Parathyroid adenoma (tissue), 2 donors: ENCODE data around the gene ZCCHC24.

Experiments used
- H2AFZ ChIP-seq: fragments of 300-600 bp; sonication (generic); one replicate; pipeline ENCODE4 v1.7.0; 2017; ENCODE audit warnings: antibody characterized with exemption, mild to moderate bottlenecking
- H3K27ac ChIP-seq: fragments of 300-600 bp; sonication (generic); one replicate; pipeline ENCODE4 v1.7.0; 2017
- H3K27me3 ChIP-seq: fragments of 300-600 bp; sonication (generic); one replicate; pipeline ENCODE4 v1.7.0; 2017; ENCODE audit warnings: low read length; ENCODE audit not compliant: control insufficient read depth, insufficient read depth
- H3K36me3 ChIP-seq: fragments of 300-600 bp; sonication (generic); one replicate; pipeline ENCODE4 v1.7.0; 2017; ENCODE audit warnings: low read length; ENCODE audit not compliant: control insufficient read depth, insufficient read depth
- H3K4me1 ChIP-seq: fragments of 300-600 bp; sonication (generic); one replicate; pipeline ENCODE4 v1.7.0; 2017; ENCODE audit warnings: control low read depth
- H3K4me2 ChIP-seq: fragments of 300-600 bp; sonication (generic); one replicate; pipeline ENCODE4 v1.7.0; 2017; ENCODE audit warnings: low read length
- H3K4me3 ChIP-seq: fragments of 300-600 bp; sonication (generic); one replicate; pipeline ENCODE4 v1.7.0; 2017; ENCODE audit warnings: low read depth, low read length
- H3K79me2 ChIP-seq: fragments of 300-600 bp; sonication (generic); one replicate; pipeline ENCODE4 v1.7.0; 2017; ENCODE audit warnings: control low read depth
- H3K9ac ChIP-seq: fragments of 300-600 bp; sonication (generic); one replicate; pipeline ENCODE4 v1.7.0; 2017; ENCODE audit warnings: mild to moderate bottlenecking
- H3K9me3 ChIP-seq: fragments of 300-600 bp; sonication (generic); one replicate; pipeline ENCODE4 v1.7.0; 2017; ENCODE audit warnings: low read length; ENCODE audit not compliant: control insufficient read depth
- TF ChIP-seq, protein P1 (sequence below): fragments of 300-600 bp; sonication (generic); IDR thresholded peaks from one replicate; pipeline ENCODE4 v1.7.0; 2017; ENCODE audit warnings: antibody characterized with exemption, mild to moderate bottlenecking
- donor health status: primary hyperparathyroidism.

ZCCHC24 gene

DNA sequence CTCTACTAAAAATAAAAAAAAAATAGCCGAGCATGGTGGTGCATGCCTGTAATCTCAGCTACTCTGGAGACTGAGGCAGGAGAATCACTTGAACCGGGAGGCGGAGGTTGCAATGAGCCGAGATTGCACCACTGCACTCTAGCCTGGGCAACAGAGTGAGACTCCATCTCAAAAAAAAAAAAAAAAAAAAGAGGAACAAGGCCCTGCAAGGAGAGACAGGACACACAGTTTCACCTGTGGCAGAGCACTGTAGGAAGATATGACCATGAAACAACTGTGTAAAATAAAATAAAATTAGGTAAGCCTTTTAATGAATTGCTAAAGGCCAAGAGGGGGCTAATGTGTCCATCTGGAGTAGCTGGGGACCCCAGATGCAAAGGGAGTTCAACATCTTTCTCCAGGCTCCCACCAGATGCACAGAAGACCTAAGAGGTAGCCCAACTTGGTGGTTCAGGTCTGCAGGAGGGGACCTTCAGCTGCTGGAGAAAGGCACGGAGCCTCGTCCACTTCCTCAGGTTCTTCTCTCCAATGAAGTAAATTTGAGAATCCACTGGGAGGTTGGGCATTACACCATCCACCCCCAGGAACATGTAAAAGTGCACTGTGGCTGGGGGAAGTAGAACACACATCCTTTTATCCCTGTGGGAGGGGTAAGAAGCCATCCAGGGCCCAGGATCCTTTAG, 85.5 kb downstream of the ZCCHC24 start:
- Histone ChIP-seq H3K27me3 (no peaks in the 10 kb centered on the region), H3K9me3 (no peaks in the 10 kb centered on the region), H3K4me1 (no peaks in the 10 kb centered on the region), H2AFZ (no peak overlapping the region), H3K27ac (no peak overlapping the region), H3K36me3 (no peaks in the 10 kb centered on the region), H3K79me2 (no peaks in the 10 kb centered on the region), H3K9ac (no peak overlapping the region), H3K4me3 (no peak overlapping the region), H3K4me2 (no peak overlapping the region)
- TF ChIP-seq, protein P1, sequence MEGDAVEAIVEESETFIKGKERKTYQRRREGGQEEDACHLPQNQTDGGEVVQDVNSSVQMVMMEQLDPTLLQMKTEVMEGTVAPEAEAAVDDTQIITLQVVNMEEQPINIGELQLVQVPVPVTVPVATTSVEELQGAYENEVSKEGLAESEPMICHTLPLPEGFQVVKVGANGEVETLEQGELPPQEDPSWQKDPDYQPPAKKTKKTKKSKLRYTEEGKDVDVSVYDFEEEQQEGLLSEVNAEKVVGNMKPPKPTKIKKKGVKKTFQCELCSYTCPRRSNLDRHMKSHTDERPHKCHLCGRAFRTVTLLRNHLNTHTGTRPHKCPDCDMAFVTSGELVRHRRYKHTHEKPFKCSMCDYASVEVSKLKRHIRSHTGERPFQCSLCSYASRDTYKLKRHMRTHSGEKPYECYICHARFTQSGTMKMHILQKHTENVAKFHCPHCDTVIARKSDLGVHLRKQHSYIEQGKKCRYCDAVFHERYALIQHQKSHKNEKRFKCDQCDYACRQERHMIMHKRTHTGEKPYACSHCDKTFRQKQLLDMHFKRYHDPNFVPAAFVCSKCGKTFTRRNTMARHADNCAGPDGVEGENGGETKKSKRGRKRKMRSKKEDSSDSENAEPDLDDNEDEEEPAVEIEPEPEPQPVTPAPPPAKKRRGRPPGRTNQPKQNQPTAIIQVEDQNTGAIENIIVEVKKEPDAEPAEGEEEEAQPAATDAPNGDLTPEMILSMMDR: no peak

DNA sequence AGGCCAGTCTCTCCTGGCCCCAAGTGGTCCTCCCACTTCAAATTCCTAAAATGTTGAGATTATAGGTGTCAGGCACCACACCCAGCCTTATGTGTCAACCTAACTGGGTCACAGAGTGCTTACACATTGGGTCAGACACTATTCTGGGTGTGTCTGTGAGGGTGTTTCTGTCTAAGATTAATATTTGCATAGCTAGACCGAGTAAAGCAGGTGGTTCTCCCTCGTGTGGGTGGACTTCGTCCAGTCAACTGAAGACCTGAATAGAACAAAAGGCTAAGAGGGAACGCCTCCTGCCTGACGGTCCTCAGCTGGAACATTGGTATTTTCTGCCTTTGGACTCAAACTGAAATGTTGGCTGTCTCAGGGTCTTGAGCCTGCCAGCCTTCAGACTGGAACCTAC, 86.6 kb downstream of the ZCCHC24 start:
- TF ChIP-seq, protein P1: no peak
- H3K27me3 ChIP-seq: no peaks in the 10 kb centered on the region
- no peak overlapping the region for H3K27ac ChIP-seq
- H3K79me2 ChIP-seq: no peaks in the 10 kb centered on the region
- H3K36me3 ChIP-seq: no peaks in the 10 kb centered on the region
- H2AFZ ChIP-seq: no peak overlapping the region
- H3K4me3 ChIP-seq: no peak overlapping the region
- H3K4me1 ChIP-seq: no peaks in the 10 kb centered on the region
- H3K9ac ChIP-seq: no peak overlapping the region
- no peaks in the 10 kb centered on the region for H3K9me3 ChIP-seq
- no peak overlapping the region for H3K4me2 ChIP-seq

DNA sequence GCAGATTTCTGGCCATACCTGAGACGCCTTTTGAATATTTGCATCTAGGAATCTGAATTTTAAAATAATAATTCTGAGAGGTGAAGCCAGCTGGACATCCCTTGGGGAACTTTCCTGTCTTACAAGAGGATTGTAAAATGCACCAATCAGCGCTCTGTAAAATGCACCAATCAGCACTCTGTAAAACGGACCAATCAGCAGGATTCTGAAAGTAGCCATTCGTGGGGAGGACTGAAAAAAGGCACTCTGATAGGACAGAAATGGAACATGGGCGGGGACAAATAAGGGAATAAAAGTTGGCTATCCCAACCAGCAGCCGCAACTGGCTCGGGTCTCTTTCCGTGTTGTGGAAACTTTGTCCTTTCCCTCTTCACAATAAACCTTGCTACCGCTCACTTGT, 88.2 kb downstream of the ZCCHC24 start:
- TF ChIP-seq, protein P1: no peak
- no peaks in the 10 kb centered on the region for H3K4me1 ChIP-seq
- H3K4me2 ChIP-seq: no peak overlapping the region
- no peaks in the 10 kb centered on the region for H3K27me3 ChIP-seq
- no peak overlapping the region for H2AFZ ChIP-seq
- H3K36me3 ChIP-seq: no peaks in the 10 kb centered on the region
- no peak overlapping the region for H3K27ac ChIP-seq
- H3K9me3 ChIP-seq: no peaks in the 10 kb centered on the region
- no peak overlapping the region for H3K9ac ChIP-seq
- no peaks in the 10 kb centered on the region for H3K79me2 ChIP-seq
- H3K4me3 ChIP-seq: no peak overlapping the region

DNA sequence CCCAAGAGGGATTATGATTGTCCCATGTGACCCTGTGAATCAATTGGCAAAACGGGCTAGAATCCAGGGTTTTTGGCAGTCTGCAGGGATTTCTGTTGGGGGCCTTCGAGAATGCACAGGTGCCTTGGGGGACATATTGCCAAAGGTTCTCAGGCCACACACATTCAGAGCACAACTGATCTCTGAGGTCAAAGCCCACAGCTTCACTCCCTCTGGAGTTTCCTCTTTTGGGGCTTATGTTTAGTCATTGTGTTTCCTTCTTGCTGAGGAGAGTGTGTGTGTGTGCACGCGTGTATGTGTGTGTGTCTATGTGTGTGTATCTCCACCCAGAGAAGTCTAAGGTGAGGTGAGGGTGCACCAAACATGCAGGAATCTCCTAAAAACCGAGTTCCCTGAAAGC, 89.3 kb downstream of the ZCCHC24 start:
- H3K27ac ChIP-seq: no peak overlapping the region
- H3K27me3 ChIP-seq: no peaks in the 10 kb centered on the region
- H3K9ac ChIP-seq: no peak overlapping the region
- H3K4me1 ChIP-seq: no peaks in the 10 kb centered on the region
- no peaks in the 10 kb centered on the region for H3K9me3 ChIP-seq
- TF ChIP-seq, protein P1: no peak
- H3K79me2 ChIP-seq: no peaks in the 10 kb centered on the region
- H2AFZ ChIP-seq: no peak overlapping the region
- H3K4me3 ChIP-seq: no peak overlapping the region
- no peak overlapping the region for H3K4me2 ChIP-seq
- H3K36me3 ChIP-seq: no peaks in the 10 kb centered on the region

DNA sequence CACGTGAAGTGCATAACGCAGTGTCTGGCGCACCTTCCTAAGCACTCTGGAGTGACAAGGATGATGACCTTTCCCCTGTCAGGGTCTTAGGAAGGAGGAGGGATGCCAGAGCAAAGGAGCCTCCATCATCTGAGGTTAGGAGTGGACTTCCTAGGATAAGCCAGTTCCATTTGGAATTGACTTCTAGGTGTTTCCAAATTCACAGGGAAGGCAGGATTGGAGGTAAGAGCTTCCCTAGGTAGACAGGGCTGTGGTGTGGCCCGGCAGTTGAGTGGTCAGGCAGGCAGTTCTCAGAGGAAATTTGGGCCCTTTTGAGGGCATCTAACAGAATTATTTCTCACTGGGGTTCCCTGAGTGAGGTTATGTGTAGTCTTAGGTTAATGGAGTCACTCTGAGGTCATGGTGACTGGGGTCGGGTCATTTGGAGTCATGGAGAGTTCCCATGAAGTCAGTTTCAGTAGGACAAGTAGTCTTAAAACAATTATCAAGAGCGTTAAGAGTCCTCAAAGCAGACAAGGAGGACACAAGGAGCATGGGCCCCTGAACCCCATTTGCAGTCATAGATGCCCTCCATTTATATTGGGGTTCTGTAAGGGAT, 89.9 kb downstream of the ZCCHC24 start:
- no peak overlapping the region for H3K9ac ChIP-seq
- no peaks in the 10 kb centered on the region for H3K36me3 ChIP-seq
- no peak overlapping the region for H2AFZ ChIP-seq
- no peaks in the 10 kb centered on the region for H3K27me3 ChIP-seq
- no peaks in the 10 kb centered on the region for H3K4me1 ChIP-seq
- H3K4me3 ChIP-seq: no peak overlapping the region
- H3K4me2 ChIP-seq: no peak overlapping the region
- TF ChIP-seq, protein P1: no peak
- no peaks in the 10 kb centered on the region for H3K9me3 ChIP-seq
- no peak overlapping the region for H3K27ac ChIP-seq
- no peaks in the 10 kb centered on the region for H3K79me2 ChIP-seq
